HG03095 (cell line): ENCODE measurements around the gene UBE2S.
"Not testable (repeated sequence)": the region's sequence is repeated elsewhere in the genome, so short reads cannot be mapped to it uniquely, and the experiment has no call there.

Source experiments
- ATAC-seq: cut with Tn5 transposase; IDR thresholded peaks from one replicate; pipeline ENCODE4 v1.9.1; 2021; ENCODE audit warnings: moderate library complexity; ENCODE audit not compliant: unreplicated experiment

The UBE2S gene

DNA sequence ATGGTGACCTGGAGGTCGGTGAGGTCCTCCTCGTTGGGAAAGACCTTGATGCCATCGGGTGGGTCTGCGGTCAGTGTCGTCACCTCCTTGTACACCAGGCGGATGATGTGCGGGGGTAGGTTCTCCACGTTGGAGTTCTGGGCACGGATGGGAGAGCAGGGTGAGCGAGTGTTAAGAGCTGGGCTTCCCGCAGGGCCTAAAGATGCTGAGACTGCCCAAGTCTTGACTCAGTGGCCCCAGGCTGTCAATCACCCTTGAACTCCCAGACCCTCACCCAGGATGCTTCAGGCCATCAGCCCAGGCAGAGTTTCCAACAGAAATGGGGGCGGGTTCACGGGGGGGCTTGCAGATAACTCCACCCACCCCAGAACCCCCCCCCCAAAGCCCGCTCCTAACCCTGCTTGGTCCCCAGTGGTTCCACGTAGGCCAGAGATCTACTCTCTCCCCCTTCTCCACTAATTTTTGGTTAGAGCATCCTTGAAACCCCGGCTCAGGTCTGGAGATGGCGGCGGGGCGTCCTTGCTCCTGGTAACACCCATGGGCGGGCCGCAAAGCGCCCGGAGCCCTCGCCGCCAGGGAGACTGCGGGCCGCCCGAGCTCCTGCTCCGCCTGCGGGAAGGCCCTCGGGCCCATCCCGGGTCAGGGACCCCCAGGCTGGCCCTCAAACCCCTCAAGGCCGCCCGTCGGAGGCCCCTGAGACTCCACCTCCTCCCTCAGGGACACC, 600 bp downstream of the UBE2S start:
- no peak for ATAC-seq

DNA sequence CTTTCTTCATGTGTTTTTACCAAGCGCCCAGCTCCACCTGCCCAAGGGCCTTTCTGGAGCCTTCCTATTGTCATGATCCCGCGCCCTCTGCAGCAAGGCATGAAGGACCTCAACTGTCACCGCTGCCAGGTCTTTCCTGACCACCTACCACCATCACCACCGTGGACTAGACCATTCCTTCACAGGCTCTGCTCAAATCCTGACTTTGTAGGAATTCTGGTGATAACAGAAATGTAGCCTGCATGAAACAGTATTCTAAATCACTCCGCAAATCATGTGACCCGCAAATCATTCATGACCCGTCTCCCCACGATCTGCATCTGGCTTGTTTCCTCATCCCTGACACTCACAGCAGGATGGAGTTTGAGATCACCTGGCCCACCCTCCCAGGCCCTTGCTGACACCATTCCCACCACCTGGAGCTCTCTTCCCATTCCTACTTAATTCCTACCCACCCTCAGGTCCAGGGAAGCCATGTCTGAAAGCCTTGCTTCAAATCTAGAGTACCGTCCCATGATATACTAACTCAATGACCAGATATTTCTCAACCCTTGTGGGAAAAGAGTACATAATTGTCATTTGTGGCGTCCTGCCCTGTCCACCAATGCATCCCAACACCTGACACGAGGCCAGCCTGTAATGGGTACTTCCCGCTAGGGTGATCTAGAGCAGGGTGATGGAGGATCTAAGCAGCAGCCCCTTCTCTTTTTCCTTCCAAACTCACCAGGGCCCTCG, 1.3 kb downstream of the UBE2S start:
- no peak for ATAC-seq

DNA sequence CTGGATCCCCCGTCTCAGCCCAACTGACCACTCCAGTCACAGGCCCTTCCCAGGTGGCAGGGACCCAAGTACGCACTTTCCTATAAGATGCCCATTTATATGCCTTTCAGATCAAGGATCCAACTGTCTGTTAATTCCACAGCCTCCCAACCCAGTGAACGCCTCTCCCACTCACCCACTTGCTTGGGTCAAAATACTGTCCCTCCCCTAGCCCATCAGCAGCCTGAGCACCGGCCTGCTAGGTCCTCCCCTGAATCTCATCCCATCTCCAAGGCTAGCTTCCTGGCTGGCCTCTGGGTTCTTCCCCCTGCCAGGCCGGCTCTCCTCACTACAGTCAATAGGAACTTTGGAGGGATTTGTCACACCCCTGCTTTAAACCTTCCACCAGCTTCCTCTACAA, 1.9 kb downstream of the UBE2S start:
- ATAC-seq = no peak

DNA sequence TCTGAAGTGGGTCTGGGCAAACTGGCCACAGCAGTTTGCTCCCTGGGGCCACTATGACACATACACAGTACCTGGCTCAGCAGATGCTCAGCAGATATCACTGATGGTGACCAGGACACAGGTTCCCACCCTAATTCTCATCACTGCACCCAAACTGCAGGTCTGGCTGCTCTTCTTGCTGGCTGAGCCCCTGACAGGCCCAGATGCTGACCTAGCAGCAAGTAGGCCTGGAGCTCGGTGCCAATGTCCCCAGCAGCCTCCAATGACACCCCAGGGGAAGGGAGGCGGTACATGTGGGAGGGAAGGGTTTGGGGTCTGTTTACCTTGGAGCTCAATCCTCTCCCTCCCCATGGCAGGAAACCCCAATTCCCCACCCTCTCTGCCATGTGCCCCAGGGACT, 5.1 kb downstream of the UBE2S start:
- ATAC-seq = no peak

DNA sequence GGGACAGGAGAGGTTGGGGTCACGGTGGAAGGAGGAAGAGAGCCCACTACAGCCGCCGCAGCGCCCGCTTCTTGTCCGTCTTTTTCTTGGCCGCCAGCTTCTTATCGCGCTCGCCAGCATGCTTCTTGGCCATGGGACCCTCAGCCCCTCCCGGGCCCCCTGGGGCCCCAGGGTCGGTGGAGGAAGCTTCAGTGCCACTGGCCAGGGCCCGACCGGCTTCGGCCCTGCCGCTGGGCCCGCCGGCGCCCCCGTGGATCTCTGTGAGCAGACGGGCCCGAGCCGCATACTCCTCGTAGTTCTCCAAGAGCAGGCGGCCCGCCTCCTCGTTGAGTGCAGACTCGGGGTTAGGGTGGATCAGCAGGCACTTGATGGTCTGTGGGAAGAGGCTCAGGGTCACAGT, 6.2 kb downstream of the UBE2S start:
- ATAC-seq = not testable (repeated sequence)

DNA sequence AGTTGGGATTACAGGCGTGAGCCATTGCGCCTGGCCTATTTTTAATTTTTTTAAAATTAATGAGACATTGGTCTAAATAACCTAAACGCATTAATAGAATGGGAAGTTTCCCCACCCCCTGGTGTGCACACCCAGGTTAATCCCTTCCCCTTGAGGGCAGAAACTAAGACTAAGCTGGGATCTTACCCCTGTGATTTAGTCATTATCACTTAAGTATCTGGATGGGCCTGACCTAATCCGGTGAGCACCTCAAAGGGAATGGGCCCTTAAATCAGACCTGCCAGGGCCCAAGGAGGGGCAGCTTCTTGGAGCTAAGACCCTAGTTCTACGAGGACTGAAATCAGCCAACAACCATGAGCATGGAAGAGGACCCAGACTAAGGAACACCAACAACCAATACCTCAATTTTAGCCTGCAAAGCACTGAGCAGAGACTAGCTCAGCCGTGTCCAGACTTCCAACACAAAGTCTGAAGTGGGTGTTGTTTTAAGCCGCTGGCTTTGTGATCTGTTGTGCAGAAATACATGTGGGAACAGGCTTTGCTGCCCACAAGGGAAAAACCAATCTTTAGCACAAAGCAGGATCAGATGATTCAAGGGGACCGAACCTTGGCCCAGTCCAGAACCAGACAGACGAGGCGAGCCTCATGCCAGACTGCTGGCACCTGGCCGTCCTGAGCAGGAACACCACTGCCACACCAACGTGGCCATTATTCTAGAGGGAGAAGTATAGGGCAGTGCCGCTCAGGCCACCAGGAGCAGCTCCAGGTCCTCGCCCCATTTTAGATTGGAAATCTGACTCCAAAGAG, 7.1 kb downstream of the UBE2S start:
- ATAC-seq = no peak

DNA sequence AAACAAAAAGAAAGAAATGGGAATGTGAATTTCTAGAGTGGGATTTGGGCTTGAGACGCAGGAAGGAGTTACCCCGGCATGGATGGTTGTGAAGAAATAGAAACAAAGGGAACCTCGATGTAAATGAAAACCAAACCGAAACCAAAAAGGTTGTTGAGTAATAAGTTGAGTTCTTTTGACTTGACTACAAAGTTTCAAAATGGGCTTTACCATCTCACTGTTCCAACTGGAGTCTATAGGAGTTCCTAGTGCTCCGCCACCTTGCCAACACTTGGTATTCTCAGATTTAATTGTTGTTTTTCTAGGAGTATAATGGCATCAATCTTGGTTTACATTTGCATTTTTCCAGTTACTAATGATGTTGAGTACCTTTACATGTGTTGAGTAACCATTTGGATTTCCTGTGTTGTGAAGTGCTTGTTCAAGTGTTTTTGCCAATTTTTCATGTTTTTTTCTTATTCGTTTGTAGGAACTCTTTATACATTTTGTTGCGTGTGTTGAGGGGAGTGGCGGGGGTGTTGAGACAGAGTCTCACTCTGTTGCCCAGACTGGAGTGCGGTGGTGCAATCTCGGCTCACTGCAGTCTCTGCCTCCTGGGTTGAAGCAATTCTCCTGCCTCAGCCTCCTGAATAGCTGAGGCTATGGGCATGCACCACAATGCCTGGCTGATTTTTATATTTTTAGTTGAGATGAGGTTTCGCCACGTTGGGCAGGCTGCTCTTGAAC, 9.2 kb downstream of the UBE2S start:
- no peak for ATAC-seq

DNA sequence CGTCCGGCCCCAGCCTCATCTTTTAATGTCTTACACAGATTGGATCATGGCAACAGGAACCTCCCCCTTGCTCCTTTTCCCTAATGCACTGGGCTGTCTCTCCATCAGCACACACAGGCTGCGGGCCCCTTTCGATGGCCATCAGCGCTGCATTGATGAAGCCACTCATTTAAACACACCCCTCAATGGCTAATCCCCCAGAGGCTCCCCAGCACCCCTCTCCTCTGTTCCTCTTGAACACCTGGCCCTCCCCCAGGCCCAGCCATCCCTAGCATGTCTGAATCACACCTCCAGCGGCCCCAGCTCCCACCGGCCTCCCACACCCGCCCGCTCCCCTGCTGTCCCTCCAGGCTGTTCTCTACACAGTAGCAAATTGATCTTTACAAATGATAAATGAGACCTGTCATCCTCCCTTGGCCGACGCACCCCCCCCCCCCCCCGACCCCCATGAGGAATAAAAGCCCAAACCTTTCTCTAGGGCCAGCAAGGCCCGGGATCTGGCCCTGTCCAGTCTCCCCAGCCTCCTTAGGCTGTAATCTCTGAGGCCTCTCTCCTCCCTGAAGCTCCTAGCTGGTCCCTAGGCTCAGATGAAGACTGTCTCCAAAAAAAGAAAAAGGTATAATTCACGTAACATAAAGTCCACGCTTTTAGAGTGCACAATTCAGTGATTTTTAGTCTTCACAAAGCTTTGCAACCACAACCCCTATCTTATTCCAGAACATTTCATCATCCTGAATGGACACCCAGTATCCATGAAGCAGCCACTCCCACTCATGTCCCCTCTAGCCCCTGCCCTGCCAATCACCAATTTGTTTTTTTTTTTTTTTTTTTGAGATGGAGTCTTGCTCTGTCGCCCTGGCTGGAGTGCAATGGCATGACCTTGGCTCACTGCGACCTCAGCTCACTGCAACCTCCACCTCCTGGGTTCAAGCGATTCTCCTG, 14.5 kb downstream of the UBE2S start:
- ATAC-seq = no peak

DNA sequence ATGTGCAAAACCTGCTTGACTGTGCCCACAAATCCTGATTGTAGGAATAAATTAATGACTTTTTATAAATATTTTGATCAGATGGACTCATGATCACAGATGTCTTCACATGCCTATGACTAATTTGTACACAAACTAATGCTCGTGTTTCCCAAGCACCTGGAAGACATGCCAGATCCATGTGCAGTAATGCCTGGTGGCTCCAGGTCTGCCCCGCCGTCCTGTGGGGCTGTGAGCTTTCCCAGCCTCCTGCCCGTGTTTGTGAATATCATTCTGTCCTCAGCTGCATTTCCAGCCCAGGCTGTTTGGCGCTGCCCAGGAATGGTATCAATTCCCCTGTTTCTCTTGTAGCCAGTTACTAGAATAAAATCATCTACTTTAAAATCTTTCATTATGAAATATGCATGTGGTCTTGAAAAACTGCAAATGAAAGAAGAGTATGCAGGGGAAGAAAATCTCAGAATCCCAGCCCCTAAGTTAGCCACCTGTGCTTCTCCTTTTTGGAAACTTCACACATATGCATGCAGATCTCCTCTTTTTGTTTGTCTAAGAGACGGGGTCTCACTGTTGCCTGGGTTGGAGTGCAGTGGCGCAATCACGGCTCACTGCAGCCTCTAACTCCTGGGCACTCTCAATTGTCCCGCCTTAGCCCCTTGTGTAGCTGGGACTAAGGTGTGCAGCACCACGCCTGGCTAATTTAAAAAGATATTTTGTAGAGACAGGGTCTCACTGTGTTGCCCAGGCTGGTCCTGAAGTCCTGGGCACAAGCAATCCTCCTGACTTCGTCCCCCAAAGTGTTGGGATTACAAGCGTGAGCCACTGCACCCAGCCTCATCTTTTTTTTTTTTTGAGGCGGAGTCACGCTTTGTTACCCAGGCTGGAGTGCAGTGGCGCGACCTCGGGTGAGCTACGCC, 15.6 kb downstream of the UBE2S start:
- ATAC-seq = no peak

DNA sequence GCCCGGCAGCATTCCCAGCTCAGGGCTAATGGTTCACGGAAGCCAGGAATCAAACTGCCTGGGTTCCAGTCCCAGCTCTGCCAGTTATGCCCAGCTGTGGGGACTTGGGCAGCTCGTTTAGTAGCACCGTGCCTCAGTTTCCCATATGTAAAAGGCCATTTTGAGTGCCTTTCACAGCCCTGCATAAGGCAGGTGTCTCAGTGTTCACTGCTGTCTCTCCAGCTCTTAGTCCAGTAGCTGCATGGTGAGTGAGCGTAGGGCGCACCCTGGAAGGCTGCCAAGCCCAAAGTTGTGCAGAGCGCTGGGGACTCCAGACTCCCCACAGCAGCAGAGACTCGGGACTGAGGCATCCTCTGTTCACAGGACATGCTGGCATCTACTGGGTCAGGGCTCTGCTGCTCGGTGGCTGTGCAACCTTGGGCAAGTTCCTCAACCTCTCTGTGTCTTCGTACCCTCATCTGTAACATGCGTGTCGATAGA, 16.4 kb downstream of the UBE2S start:
- ATAC-seq = no peak

DNA sequence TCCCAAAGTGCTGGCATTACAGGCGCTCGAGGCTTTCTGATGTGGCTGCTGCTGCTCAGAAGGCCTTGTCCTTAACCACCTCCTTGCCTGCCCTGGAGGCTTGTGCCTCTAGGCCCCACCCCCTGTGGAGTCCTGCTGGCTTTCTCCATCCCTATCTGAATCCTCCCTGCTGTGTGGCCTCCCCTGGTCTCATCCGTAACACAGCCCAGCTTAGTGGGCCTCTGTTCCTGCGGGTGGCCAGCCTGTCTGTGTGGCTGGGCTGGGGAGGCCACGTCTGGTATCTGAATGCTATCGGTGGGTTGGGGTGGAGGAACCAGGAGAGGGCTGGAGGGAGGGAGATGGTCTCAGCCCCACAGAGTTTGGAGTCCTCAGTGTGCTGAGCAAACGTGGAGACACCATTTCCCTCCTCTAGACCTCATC, 17.1 kb downstream of the UBE2S start:
- ATAC-seq = no peak

DNA sequence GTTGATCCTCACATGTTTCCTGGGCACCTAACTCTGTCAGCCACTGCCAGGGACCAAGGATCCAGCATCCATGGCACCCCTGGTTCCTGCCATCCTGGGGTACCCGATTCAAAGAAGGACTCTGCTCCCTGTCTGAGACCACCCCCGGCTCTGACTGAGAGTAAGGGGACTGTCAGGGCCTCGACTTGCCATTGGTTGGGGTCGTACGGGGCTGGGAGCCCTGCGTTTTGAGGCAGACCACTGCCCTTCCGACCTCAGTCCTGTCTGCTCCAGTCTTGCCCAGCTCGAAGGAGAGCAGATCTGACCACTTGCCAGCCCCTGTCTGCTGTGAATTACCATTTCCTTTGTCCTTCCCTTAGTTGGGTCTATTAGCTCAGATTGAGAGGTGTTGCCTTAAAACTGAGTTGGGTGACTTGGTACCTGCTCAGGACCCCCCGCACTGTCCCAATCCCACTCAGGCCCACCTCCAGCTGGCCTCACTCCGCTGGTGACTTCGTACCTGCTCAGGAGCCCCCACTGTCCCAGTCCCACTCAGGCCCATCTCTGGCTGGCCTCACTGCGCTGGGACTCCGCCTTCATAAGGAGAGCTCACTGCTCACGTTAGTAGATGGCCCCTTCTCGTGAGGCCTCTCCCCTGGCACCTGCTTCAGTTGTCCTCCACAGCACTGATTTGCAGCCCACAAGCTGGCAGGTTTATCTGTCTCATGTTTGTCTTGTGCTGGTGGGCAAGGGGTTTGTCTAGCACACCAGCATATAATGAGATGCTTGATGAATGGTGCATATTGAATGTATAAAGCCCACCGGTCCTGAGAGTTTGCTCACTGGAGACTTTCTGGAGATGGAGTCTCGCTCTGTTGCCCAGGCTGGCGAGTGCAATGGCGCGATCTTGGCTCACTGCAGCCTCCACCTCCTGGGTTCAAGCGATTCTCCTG, 17.9 kb downstream of the UBE2S start:
- no peak for ATAC-seq

DNA sequence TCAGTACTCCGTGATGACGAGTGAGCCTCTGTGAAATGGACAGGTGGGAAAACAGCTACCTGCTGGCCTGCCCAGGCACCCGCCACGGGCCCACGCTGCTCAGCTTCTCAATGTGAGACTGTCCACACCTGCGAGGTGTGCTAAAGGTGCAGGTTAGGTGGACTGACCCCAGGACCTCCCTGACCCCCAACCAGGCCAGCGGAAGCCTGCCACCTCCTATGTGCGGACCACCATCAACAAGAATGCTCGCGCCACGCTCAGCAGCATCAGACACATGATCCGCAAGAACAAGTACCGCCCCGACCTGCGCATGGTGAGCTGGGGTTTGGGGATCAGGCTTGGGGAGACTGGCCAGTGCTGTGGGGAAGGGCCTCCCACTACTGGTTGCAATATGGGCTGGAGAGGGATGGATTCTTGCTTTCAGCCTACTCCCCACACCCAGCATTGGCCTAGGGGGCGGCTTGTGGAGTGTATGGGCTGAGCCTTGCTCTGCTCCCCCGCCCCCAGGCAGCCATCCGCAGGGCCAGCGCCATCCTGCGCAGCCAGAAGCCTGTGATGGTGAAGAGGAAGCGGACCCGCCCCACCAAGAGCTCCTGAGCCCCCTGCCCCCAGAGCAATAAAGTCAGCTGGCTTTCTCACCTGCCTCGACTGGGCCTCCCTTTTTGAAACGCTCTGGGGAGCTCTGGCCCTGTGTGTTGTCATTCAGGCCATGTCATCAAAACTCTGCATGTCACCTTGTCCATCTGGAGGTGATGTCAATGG, 19.7 kb downstream of the UBE2S start:
- ATAC-seq = no peak

DNA sequence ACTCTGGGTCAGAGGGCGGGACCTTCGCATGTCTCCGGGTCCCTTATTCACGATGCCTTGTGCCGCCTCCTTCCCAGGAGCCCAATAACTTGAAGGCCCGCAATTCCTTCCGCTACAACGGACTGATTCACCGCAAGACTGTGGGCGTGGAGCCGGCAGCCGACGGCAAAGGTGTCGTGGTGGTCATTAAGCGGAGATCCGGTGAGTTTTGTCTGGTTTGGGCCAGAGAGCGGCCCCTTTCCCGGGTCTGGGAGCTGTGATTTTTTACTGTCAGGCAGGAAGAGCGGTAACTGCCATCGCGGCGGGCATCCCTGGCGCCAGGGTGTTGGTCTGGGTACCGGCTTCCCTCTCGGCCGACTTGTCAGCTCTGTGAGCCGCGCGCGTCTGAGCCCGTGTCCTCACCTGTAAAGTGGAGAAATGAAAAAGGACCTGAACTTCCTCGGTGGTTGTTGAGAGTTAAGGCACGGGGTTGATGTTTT, 21.1 kb downstream of the UBE2S start:
- no peak for ATAC-seq

DNA sequence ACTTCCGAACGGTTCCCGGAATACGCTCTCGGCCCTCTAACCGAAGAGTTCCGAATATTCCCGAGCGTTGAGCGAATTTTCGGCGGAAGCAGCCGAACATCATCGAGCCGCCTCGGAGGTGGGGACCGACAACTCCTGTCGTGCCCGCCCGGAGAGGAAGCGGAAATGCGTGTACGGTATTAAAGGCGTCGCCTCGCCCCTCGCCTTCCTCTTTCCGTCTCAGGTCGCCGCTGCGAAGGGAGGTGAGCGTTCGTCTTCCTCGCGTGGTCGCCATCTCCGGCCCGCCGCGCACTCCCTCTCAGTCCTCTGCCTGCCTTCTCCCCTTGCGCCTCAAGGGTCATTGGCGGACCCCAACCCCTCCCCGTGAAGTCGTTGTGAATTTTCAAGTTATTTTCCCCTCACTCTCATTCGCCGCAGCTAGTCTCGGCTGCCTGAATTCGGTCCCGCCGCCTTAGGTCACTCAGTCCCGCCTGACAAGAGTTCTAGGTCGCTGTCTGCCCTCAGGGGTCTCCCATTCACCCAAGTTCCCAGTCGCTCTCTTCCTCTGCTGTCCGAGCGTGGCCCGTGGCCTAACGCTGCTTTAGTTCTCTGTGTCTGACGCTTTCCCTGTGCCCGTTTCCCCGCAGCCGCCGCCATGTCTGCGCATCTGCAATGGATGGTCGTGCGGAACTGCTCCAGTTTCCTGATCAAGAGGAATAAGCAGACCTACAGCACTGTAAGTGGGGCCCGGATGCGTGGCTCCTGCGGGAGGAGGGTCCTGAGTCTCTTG, 21.7 kb downstream of the UBE2S start, which contains the start of gene RPL28:
Gene RPL28, plus strand, starts transcription at position 209 of the 769 bp plus-strand sequence. Its CDS starts 426 bp downstream, at position 635.
- peak; percentile 53 for ATAC-seq
